GM18520 (cell line): ENCODE results near the gene MOB3A.

ENCODE experiments used
- ATAC-seq: cut with Tn5 transposase; IDR thresholded peaks from one replicate; pipeline ENCODE4 v1.9.1; 2021; ENCODE audit not compliant: unreplicated experiment

MOB3A gene

GRCh38 chr19:2083174-2083854 is 12.8 kb downstream of the MOB3A start:
- no peak for ATAC-seq

- ATAC-seq, result no peak
These were observed 14.0 kb downstream of the MOB3A start for GRCh38 chr19:2081873-2082810.

GRCh38 chr19:2080336-2080988 is 15.7 kb downstream of the MOB3A start:
- no peak for ATAC-seq

- ATAC-seq, result no peak
These were observed 16.2 kb downstream of the MOB3A start for GRCh38 chr19:2079865-2080301.

GRCh38 chr19:2079076-2079864 is 16.9 kb downstream of the MOB3A start:
- ATAC-seq, result no peak

- no peak for ATAC-seq
These were observed 18.1 kb downstream of the MOB3A start for GRCh38 chr19:2077833-2078619.

- no peak for ATAC-seq
These were observed 18.7 kb downstream of the MOB3A start for GRCh38 chr19:2077398-2077797.

- ATAC-seq, result no peak
These were observed 19.6 kb downstream of the MOB3A start for GRCh38 chr19:2076526-2076944.

GRCh38 chr19:2072757-2073551 is 23.2 kb downstream of the MOB3A start:
- no peak for ATAC-seq

- no peak for ATAC-seq
These were observed 25.0 kb downstream of the MOB3A start for GRCh38 chr19:2070986-2071673.

- no peak for ATAC-seq
These were observed 25.7 kb downstream of the MOB3A start for GRCh38 chr19:2070436-2070827.

GRCh38 chr19:2064788-2065524 is 31.2 kb downstream of the MOB3A start:
- ATAC-seq, result no peak

GRCh38 chr19:2064395-2064787 is 31.7 kb downstream of the MOB3A start:
- no peak for ATAC-seq

- ATAC-seq, result no peak
These were observed 32.3 kb downstream of the MOB3A start for GRCh38 chr19:2063824-2064223.

GRCh38 chr19:2062770-2063169 is 33.4 kb downstream of the MOB3A start:
- no peak for ATAC-seq

GRCh38 chr19:2062389-2062729 is 33.8 kb downstream of the MOB3A start:
- ATAC-seq, result no peak

GRCh38 chr19:2061495-2062388 is 34.4 kb downstream of the MOB3A start:
- ATAC-seq, result peak; percentile 59
